ENCODE measurements around the gene EPHA8.

The EPHA8 gene

DNA sequence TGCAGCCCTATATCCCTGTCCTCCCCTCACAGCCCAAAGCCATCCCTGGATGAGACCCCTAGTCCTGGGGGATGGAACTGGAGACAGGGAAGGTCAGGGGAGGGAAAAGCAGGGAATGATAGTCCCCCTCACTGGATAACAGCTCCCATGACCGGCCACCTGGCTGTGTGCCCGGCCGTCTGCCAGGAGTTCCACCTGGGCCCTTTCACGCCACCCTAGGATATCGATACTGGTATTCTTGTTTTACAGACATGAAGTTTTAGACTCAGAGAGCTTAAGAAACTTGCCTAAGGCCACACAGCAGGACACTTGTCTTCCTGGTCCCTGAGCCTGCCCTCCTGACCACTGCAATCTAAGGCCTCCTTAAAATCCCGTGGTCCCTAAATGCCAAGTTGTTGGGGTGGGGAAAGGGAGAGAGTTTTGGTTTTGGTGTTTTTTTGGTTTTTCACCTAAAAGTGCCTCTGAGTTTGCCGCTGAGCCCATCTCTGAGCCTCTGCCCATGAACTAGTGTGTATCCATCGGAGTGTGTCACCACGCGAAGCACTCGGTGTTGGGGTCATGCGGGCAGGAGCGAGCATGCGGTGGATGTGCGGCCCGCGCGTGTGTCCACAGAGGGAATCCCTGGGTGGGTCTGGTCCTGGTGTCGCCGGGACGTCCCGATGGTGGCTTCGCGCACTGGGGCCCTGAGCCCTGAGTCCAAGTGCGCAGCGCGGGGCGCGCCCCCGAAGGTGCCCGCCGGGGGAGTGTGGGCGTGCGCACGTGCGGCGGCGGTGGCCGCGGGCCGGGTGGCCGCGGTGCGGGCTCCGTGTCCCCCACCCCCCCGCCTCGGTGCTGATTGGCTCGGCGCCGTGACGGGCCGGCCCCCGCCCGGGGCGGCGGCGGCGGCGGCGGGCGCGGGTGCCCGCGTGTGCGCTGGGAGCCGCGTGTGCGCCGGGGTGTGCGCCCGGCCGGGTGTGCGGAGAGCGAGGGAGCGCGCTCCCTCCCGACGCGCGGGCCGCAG, at the start of gene EPHA8:
TSS of gene EPHA8 (plus strand) at position 906 of the 1,000 bp plus-strand sequence. CDS start 147 bp downstream, outside the sequence.
- DNase-seq (ENCODE audit: low read depth) = no peak

DNA sequence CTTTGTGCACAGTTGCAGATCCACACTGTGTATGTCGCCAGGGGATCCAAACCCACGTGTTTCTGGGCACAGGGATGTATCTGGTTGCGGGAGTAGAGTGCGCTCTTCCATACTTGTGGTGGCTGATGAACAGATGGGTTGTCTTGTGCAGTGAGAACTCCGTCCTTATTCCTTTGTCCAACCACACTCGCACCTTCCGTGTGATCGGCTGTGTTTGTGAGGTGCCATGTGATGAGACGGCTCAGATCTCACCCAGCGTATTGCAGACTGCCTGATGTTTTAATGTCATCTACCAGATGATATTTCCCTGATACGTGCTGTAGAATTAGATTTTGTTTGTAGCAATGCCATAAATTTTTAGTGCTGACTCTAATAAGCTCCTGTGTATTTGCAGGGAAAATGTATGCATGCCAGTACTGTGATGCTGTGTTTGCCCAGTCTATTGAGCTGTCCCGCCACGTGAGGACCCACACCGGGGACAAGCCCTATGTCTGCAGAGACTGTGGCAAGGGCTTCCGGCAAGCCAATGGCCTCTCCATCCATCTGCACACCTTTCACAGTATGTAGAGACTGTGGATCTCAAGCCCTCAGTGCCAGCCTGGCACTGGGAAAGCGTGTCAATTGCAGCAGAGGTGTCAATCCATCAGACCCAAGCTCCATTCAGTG, 46.2 kb upstream of the EPHA8 start:
- no peak for DNase-seq (ENCODE audit: low read depth)

DNA sequence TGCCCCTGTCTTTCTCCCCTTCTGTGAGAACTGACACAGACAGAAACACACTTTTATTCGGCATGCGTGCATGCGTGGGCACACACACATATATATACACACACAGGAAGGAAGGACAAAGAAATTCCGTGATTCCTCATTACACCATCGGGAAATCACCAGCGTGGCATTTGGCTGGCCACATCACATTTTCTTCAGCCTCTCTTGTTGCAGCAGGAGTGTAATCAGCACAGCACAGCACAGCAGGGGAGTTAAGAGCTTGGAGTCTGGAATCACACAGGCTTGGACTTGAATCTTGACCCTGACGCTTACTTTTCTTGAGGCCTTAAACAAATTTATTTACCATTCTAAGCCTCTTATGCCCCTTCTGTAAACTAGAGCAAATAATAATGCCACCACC, 45.3 kb upstream of the EPHA8 start:
- DNase-seq (ENCODE audit: low read depth) = peak; percentile 52

DNA sequence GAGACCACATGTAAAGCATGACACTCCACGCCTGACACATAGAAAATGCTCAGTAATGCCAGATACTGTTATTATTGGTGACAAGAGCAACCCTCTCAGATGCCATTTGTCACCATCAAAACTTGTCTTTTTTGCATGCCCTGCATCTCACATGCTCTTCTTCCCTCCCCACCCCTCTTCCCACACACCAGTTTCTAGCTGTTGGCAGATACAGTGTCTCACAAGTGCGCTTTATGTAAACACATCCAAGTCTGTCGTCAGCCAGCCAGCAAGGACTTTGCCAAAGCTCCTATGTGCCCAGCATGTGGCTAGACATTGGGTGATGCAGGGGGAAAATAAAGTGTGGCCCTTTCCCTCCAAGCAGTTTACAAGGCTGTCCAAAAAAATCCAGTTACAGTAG, 44.9 kb upstream of the EPHA8 start:
- peak; percentile 17 for DNase-seq (ENCODE audit: low read depth)

DNA sequence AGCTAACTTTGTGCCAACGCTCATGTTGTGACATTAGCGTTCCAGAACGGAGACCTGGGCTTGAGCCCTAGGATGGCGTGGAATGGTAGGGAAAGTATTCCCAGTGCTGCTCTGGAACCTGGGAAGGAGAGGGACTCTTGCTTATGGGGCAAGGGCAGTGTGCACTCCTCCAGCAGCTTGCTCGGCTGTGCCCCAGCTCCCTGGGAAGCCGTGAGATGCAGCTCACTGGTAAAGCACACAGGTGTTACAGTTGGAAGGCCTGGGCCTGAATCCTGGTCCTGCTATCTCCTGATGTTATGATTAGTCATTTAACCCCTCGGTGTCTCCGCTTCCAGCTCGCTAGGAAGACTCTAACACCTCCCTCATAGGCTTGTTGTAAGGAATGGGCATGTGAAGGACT, 42.4 kb upstream of the EPHA8 start:
- no peak for DNase-seq (ENCODE audit: low read depth)

DNA sequence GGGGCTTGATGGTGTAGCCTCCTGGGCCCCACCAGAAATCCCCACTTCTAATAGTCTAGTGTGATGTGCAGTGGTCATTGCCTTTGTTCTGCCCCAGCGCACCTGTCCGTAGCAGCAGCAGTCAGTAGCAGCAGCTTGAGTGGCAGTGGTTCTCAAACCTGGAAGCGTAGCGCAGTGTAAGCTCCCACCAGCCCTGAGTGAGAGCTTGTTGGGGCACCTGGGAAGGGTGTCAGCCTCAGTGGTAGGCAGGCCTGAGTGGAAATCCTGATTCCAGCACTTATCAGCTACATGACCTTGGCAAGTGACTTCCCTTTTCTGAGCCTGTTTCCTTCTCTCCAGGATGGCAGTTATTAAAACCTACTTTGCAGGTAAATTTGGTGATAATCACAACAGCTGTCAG, 41.6 kb upstream of the EPHA8 start:
- no peak for DNase-seq (ENCODE audit: low read depth)

DNA sequence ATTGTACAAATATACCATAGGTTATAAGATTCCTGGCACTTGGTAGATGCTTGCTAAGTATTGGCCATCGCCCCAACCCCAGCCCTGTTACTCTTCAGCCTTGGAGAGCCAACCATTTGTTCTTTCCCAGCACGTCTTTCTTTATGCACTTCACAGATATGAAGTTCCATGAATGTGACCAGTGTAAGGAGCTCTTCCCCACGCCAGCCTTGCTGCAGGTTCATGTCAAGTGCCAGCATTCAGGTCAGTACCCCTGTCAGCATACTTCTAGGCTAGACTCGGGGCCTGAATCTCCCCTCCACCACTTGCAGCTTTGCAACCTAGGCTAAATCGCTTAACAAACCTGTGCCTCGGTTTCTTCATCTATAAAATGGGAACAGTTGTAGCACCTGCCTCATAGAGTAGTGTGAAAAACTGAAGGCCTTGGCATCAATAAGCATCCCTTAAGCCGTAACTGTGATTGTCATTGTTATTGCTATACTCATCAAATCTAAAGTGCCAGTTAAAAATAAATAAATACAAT, 41.0 kb upstream of the EPHA8 start:
- no peak for DNase-seq (ENCODE audit: low read depth)

DNA sequence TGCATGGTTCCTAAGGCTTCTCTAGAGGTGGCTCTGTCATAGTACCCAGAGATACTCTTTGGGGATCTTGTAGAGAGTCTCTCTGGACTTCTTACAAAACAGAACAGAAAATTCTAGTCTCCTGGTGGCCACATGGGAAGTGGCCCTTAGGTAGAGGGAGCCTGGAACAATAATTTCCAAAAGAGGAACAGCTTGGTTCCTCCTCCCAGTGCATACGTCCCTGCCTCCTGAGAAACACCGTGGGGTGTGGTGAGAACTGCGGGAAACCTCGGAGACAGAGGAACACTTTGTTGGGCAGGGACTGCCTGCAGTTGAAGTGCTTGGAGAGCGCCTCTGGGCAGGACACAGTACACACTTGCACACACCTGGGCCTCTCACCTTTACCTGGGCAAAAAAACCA, 38.8 kb upstream of the EPHA8 start:
- no peak for DNase-seq (ENCODE audit: low read depth)

DNA sequence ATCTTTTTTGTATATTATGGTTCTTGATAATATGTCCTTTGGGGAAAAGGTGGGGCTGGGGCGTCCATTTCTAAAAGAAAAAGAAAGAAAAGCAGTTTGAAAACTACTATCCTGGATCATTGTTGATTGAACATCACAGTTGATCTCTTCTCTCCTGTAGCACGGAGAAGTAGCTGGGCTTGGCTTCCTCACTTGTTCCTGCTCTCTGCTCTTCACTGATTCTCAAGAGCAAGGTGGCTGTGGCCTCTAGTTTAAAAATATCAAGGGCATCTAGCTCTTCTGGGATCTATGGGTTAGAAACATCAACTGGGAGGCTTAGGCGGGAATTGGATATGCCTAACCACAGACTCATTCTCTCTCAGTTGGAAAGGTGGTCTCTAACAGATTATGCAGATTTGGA, 38.1 kb upstream of the EPHA8 start:
- no peak for DNase-seq (ENCODE audit: low read depth)

DNA sequence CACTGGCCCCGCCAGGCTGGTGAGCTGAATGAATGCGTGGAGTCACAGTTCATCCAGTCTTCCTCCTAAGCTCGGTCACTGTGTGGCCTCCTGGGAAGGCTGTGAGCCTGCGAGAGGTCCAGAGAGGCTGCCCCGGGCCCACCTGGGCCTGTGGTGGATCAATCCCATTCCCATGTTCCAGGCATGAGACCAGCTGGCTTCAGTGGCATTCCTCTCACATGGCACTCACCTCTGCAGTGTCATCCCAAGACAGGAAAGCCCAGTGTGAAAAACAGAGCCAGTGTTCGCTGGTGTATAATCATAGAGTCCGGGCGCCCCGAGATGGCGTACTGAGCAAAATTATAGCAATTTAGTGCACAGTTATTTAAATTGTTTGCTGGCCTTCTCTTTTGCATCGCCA, 37.6 kb upstream of the EPHA8 start:
- DNase-seq (ENCODE audit: low read depth) = no peak

DNA sequence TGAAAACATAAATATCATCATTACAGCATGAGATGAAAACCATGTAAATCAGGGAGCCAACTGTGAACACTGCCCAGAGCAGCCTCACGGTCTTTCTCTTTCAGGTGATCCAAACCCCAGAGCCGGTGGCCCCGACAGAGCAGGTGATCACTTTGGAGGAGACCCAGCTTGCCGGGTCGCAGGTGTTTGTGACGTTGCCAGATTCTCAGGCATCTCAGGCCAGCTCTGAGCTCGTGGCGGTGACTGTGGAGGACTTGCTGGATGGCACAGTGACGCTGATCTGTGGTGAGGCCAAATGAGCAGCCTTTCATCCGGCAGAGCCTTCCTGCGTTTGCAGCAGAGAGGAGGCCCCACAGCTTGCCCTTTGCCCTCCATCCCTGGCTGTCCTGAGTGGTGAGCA, 37.2 kb upstream of the EPHA8 start:
- DNase-seq (ENCODE audit: low read depth) = no peak

DNA sequence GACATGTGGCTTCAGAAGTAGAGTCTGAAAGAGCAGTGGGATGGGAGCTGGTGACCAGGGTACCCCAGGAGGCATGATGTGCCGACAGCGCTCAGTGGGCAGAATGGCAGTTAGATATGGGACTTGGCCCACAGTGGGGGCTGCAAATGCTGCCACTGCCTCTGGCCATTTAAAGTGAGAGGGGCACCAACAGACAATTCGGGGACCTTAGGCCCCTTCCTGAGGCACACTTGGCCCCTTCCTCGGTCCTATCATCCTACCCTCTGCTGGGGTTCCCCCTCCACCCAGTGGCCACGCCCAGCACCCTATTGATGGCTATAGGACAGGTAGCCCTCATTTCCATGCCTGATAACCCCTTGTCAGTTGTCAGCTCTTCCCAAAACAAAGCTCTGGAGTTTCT, 36.6 kb upstream of the EPHA8 start:
- DNase-seq (ENCODE audit: low read depth) = no peak

DNA sequence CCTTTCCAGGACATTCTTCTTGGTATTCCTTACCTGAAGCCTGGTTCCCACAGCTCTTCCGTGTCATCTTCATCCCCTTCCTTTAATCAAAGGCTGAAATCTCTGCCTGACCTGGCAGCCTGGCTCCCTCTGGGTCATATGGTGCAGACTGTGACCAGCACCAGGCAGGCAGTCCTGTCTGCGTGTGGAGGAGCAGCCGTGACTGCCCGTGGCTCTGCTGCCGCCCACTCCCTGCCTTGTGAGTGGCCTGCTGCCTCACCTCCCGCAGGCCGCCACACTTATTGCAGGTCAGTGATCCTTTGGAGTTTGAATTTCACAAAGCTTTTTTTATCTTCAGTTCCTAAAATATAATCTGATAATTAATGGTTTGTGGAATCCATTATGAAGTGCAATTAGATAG, 36.2 kb upstream of the EPHA8 start:
- no peak for DNase-seq (ENCODE audit: low read depth)

DNA sequence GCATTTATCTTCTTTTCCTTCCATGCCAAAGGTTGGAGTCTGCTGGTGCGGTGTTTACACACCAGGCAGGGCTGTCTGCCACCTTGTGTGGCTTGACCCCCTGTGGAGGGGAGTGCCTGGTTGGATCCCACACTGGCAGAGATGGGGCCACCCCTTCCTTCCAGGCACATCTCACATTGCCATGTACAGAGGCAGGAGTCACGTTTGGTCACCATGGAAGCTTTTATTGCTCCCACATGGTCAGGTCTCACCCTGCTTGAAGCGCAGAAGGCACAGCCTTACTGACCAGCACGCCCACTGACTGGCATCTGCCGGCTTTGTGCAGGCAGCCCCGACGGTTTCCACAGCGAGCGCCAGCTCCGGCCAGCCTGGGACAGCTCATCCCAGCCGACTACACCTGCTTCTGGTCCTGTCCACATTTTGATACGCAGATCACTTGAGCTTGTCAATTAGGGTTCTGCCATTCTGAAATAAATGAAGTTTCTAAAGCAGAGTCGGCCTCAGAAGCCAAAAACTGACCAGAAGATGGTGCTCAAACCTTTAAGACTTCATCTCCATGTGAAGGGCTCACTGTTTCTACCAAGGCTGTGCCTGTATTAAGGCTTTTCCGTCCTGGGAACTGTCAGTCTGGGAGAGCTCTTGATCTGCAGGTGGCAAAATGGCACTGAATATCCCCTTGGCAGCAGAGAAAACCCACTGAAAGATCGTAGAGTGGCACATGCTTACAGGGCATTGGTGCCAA, 35.6 kb upstream of the EPHA8 start:
- no peak for DNase-seq (ENCODE audit: low read depth)

DNA sequence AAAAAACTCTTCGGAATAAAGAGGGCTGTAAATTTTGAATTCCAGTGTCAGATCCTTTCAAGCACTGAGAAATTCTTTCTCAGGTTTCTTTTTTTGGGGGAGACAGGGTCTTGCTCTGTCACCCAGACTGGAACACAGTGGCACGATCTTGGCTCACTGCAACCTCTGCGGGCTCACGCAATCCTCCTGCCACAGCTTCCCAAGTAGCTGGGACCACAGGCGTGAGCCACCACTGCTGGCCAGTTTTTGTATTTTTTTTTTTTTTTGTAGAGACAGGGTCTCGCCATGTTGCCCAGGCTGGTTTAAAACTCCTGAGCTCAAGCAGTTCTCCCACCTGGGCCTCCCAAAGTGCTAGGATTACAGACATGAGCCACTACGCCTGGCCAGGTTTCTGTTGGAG, 34.8 kb upstream of the EPHA8 start:
- DNase-seq (ENCODE audit: low read depth) = no peak

DNA sequence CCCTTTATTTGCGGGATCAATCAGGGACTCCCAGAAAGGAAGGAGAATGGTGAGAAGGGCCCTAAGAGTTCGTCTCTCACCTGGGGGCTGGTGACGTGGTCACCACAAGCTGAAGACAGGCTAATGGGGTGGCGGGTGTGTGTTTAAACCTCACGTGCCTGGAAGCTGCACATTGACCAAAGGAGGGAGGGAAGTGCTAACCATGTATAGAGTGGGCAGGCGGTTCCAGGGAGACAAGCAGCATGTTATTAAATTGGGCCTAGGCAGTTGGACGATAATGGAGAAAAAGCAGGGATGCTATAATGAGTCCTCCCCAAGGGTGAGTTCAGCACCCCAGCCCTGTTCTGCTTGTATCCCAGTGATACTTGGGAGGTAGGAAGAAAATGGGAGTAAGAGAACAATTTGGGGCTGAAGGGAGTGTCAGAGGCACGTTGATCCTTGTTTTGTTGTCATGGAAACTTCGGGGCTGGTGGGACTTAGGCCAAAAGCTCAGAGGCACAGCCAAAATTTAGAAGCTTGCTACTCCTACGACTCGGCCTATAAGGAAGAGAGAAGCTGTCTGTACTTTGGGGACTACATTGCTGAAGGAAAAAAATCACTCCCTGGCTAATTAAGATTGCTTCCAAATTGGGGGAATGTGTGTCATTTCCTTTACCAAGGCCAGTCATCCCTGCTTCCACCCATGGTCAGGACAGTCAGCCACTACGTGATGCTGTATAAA, 33.2 kb upstream of the EPHA8 start:
- peak; percentile 33 for DNase-seq (ENCODE audit: low read depth)

DNA sequence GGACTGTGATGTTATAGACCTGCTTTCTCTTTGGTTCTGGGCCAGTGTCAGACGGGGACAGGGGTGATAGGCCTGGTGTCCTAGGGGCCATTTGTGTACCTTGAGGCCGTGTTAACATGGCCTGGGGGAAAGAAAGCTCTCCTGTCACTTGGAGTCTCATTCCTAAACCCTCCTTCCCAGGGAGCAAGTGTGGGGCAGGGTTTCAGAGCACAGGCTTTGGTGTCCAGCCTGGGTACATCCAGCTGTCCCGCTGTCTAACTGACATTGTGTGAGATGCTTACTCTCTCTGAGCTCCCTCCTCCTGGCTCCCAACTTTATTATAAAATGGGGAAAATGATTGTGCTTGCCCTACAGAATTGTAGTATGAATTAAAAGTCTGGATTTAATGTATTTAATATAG, 32.6 kb upstream of the EPHA8 start:
- DNase-seq (ENCODE audit: low read depth) = no peak

DNA sequence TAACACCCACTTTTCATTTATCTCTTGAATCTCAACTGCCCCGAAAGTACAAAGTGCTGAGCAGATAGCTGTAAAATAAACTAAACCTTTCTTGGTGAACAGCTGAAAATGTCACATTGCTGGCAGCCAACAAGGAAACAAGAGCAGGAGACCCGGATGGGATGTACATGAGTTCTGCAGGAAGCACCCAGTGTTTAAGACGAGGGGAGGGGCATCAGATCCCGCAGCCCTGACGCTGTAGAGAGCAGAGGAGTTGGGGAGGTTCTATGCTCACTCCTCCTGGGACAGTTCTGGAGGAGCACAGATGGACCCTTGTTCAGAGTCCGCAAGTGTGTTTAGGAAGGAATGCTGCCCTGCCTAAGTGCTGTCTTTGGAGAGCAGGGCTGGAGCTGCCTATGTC, 32.0 kb upstream of the EPHA8 start:
- no peak for DNase-seq (ENCODE audit: low read depth)

DNA sequence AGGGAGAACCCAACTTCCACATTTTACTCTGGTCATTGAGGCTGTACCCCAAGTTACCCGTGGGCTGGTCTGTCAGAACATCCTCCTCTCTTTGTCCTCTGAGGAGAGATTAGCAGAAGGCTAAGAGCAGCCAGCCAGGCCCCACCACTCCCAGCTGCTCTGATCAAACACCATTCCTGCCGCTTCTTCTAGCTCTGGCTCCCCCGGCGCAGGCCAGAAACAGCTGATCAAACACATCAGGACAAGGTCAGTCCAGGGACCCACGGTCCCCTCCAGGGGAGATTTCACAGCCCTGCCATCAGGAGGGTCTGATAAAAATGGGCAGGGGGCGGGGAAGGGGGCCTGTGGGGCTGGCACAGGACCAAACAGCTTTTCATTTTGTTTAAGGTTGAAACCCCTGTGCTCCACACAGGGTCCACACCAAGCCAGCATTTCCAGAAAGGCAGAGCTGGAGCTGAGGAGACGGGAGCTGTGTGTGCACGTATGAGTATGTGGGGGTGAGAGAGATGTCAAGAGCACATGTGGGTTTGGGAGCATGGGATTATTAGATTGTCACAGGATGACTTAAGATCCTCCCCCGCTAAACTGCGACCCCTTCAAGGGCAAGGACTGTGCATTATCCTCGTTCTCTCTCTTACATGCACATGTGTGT, 29.9 kb upstream of the EPHA8 start:
- DNase-seq (ENCODE audit: low read depth) = no peak

DNA sequence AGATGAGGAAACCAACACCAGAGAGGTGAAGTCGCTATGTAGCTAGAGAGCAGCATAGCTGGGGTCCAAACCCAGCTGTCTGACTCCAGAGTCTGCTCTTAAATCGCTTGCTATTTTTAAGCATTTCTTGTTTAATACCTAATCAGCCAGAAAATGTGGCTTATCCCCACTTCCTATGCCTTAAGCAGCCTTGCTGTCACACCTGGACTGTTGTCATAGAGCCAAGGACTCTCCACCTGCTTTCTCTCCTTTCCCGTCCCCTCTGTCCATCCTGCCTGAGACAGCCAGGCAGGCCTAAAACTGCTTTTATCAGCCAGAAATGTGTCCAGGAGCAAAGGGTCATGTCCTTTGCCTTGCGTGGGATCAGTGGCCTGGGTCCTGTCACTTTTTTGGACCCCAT, 28.3 kb upstream of the EPHA8 start:
- no peak for DNase-seq (ENCODE audit: low read depth)

DNA sequence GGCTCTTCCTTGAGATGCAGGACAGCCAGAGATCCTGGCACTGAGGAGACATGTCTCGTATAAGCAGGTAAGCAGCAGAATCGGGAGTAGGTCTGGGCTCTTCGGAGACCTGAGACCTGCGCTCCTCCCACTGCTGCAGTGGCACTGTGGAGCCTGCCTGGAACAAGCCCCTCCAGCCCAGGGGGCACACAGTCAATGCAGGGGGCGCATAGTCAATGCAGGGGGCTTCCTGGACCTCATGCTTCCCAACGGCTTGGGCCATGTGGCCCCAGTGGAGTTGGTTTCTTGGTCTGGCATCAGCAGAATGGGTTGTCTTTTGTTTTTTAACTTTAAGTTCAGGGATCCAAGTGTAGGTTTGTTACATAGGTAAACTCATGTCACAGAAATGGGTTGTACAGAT, 27.9 kb upstream of the EPHA8 start:
- DNase-seq (ENCODE audit: low read depth) = no peak

Data from fibroblast of gingiva (primary cell).